ENCODE measurements around the gene RNF167. TPM values are rescaled to one million over a fixed set of nuclear protein-coding genes. Genes with fewer than 3 reads are reported as not detected.

RNF167 gene
- total and polyA plus RNA-seq, 2 of the 13 experiments (the other 11 are each of a cell fraction or from before 2014, with no cell fraction given) = 44.1 to 45.4 TPM

- TF ChIP-seq, protein P1, sequence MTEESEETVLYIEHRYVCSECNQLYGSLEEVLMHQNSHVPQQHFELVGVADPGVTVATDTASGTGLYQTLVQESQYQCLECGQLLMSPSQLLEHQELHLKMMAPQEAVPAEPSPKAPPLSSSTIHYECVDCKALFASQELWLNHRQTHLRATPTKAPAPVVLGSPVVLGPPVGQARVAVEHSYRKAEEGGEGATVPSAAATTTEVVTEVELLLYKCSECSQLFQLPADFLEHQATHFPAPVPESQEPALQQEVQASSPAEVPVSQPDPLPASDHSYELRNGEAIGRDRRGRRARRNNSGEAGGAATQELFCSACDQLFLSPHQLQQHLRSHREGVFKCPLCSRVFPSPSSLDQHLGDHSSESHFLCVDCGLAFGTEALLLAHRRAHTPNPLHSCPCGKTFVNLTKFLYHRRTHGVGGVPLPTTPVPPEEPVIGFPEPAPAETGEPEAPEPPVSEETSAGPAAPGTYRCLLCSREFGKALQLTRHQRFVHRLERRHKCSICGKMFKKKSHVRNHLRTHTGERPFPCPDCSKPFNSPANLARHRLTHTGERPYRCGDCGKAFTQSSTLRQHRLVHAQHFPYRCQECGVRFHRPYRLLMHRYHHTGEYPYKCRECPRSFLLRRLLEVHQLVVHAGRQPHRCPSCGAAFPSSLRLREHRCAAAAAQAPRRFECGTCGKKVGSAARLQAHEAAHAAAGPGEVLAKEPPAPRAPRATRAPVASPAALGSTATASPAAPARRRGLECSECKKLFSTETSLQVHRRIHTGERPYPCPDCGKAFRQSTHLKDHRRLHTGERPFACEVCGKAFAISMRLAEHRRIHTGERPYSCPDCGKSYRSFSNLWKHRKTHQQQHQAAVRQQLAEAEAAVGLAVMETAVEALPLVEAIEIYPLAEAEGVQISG (CRISPR knock-in tag; IDR thresholded peaks at IDR 0.05) = peak; percentile 99
- TF ChIP-seq SP5 (CRISPR knock-in tag; IDR thresholded peaks at IDR 0.05; ENCODE audit: borderline replicate concordance, low read depth) (no peak; the same call in 1 of the 2 replicates), MTF1 (CRISPR knock-in tag; IDR thresholded peaks at IDR 0.05) (no peak), ZNF124 (CRISPR knock-in tag; IDR thresholded peaks at IDR 0.05) (0 out of 2 replicates have a peak, but pooled peaks have one; percentile 26), ZNF761 (CRISPR knock-in tag; conservative IDR thresholded peaks at IDR 0.05) (no peak), PRDM4 (CRISPR knock-in tag; IDR thresholded peaks at IDR 0.05; ENCODE audit: borderline replicate concordance) (no peak), FOSL2 (CRISPR knock-in tag; IDR thresholded peaks at IDR 0.05) (no peak), SOX13 (IDR thresholded peaks at IDR 0.05) (no peak), SOX13 (CRISPR knock-in tag; conservative IDR thresholded peaks at IDR 0.05 in 1 of 2, IDR thresholded peaks at IDR 0.05 in 1 of 2) (peak in 1 of 2 experiments; percentile 43; a peak in 2 of 4 replicates), ATM (IDR thresholded peaks at IDR 0.05; ENCODE audit: borderline replicate concordance) (no peak), MIXL1 (CRISPR knock-in tag; IDR thresholded peaks at IDR 0.05) (peak; percentile 71), ZNF790 (CRISPR knock-in tag; IDR thresholded peaks at IDR 0.05; ENCODE audit: borderline replicate concordance) (peak; percentile 82), HIC2 (CRISPR knock-in tag; IDR thresholded peaks at IDR 0.05; ENCODE audit: low read depth) (no peak), ZNF749 (CRISPR knock-in tag; IDR thresholded peaks at IDR 0.05; ENCODE audit: borderline replicate concordance) (peak; percentile 78; the same call in 1 of the 2 replicates), MNT (IDR thresholded peaks at IDR 0.05) (no peak), NFYB (CRISPR knock-in tag; IDR thresholded peaks at IDR 0.05) (no peak; the same call in 1 of the 2 replicates), DRAP1 (CRISPR knock-in tag; IDR thresholded peaks at IDR 0.05) (peak; percentile 64; the same call in 1 of the 2 replicates)
- TF ChIP-seq, protein P2, sequence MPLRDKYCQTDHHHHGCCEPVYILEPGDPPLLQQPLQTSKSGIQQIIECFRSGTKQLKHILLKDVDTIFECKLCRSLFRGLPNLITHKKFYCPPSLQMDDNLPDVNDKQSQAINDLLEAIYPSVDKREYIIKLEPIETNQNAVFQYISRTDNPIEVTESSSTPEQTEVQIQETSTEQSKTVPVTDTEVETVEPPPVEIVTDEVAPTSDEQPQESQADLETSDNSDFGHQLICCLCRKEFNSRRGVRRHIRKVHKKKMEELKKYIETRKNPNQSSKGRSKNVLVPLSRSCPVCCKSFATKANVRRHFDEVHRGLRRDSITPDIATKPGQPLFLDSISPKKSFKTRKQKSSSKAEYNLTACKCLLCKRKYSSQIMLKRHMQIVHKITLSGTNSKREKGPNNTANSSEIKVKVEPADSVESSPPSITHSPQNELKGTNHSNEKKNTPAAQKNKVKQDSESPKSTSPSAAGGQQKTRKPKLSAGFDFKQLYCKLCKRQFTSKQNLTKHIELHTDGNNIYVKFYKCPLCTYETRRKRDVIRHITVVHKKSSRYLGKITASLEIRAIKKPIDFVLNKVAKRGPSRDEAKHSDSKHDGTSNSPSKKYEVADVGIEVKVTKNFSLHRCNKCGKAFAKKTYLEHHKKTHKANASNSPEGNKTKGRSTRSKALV (CRISPR knock-in tag; IDR thresholded peaks at IDR 0.05) = no peak; the same call in 1 of the 2 replicates
Measured at GRCh38 chr17:4986951-4987766, 47.1 kb downstream of the RNF167 start, which contains the start of gene CAMTA2 (continued).

Measured in HepG2 (cell line).